HG03103 (cell line): ENCODE data around the gene TOX3.

Source experiments
- ATAC-seq: cut with Tn5 transposase; IDR thresholded peaks from one replicate; pipeline ENCODE4 v1.9.1; 2021; ENCODE audit warnings: low read depth; ENCODE audit not compliant: unreplicated experiment

TOX3 gene

DNA sequence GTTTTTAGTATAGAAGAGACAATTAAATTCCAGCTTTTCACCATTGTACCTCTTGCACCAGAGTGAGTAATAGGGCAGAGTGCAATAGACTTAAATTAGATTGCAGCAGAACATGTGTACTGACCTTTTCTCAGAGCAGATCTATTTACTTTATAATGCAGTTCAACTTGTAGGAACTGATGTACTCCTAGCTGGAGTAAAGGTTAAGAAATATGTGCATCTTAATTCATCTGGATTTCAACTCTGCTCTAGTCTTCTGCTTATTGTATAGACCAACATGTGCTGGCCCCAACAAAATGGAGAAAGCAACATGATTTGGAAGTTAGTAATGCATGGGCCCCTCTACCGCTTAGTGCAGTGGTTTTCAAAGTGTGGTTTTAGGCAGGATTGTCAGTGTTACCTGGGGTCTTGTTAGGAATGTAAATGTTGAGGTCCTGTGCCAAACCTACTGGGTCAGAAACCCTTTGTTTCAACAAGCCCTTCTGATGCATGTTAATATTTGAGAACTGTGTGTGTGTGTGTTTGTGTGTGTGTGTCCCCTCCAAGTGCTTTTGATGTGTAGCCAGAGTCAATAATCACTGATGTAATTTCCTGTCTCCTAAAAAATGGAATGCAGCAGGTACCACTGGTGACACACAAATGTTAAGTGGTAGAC lies 138.6 kb downstream of the TOX3 start:
- no peak for ATAC-seq

DNA sequence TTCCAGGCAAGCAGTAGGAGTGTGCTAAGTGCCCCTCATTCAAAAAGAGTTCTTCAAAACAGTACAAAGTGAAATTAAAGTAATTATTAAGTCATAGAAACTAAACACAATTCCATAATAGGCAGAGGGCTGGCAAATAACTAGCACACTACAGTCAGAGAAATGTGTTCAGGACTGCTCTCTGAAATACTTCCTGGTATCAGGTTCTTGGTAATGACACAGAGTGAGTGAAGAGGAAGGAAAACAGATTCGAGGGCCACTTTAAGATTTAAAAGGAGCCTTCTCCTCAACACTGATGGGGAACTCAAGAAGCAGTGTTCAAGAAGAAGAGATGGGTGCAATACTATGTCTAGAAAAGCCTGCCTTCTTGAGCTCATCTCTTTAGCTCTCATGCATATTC lies 139.2 kb downstream of the TOX3 start:
- ATAC-seq: no peak

DNA sequence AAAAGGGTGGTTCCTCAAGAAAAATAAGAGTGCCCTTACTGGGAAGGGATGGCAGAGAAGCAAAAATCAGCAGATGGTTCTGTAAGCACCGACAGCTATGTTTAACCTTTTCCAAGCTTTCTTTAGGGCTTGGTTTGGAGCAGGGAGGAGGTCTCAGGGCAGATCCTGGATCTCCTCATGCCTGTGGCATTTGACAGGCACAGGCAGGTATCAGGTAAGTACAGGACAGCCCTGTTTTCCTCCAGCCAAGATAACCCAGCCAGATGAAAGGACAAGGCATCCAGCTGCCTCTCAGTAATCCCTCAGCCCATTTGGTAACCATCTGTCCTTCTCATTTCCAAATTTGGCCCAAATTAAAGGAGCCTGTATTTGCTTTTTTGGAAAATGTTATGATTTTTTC lies 141.5 kb downstream of the TOX3 start:
- no peak for ATAC-seq

GRCh38 chr16:52404546-52404945 lies 142.4 kb downstream of the TOX3 start:
- ATAC-seq: no peak

- ATAC-seq: no peak
Observed at GRCh38 chr16:52399116-52399515, 147.8 kb downstream of the TOX3 start.

- ATAC-seq: no peak
Observed at GRCh38 chr16:52398491-52398960, 148.4 kb downstream of the TOX3 start.

DNA sequence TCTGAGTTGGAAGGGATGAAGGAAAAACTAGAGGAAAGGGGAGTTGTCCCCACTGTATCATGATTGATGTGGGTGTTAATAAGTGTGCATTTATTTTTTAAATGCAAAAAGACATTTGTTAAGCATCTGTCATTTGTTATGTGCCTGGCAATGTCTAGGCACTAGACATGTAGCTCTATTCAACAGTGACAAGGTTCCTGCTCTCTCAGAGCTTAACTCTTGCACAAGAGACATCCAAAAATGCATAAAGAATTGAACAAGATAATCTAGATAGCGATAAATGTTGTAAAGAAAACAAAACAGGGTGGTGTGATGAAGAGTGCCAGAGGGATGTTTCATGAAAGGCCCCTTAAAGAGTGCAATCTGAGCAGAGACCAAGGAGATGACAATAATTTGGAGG lies 148.9 kb downstream of the TOX3 start:
- ATAC-seq: no peak

GRCh38 chr16:52393448-52393847 lies 153.5 kb downstream of the TOX3 start:
- no peak for ATAC-seq

GRCh38 chr16:52389045-52389444 lies 157.9 kb downstream of the TOX3 start:
- no peak for ATAC-seq
